SK-N-MC (cell line): ENCODE data around the gene CYP3A4.
"Not testable (repeated sequence)": the region's sequence is repeated elsewhere in the genome, so short reads cannot be mapped to it uniquely, and the experiment has no call there.

Source experiments
- DNase-seq: peaks from one replicate; pipeline ENCODE4 v3.0.0-alpha.2; 2011; ENCODE audit warnings: low read depth, low spot score
- H3K27ac ChIP-seq: fragments of 200-600 bp; sonication (generic); 2 replicates; pipeline ENCODE4 v1.5.1; 2016; ENCODE audit warnings: mixed run types
- H3K36me3 ChIP-seq: fragments of 200-600 bp; sonication (generic); 2 replicates; pipeline ENCODE4 v1.6.1; 2017; ENCODE audit warnings: antibody characterized with exemption, low read length, mixed read lengths; ENCODE audit not compliant: insufficient read depth
- H3K4me3 ChIP-seq: fragments of 200-600 bp; sonication (generic); 2 replicates; pipeline ENCODE4 v1.5.1; 2016
- H3K9ac ChIP-seq: fragments of 200-600 bp; sonication (generic); 2 replicates; pipeline ENCODE4 v1.8.0; 2017; ENCODE audit warnings: mixed run types, mixed read lengths; ENCODE audit not compliant: insufficient read length
- H3K9me3 ChIP-seq: fragments of 200-600 bp; sonication (generic); 2 replicates; pipeline ENCODE4 v1.6.1; 2017; ENCODE audit warnings: low read depth, mild to moderate bottlenecking, antibody characterized with exemption, low read length, moderate library complexity, mixed read lengths
- EZH2 ChIP-seq: fragments of 200-600 bp; sonication (generic); IDR thresholded peaks from one replicate; pipeline ENCODE4 v1.6.1; 2017; ENCODE audit warnings: antibody characterized with exemption
- FOXP2 ChIP-seq: optimal IDR thresholded peaks from 2 replicates; pipeline ENCODE3; 2011; ENCODE audit warnings: mild to moderate bottlenecking, moderate library complexity; ENCODE audit not compliant: insufficient read depth; ENCODE audit errors: extremely low read length, control extremely low read depth
- POLR2AphosphoS5 ChIP-seq: IDR thresholded peaks from 2 replicates; pipeline ENCODE4 v1.6.1; 2012; ENCODE audit warnings: mild to moderate bottlenecking, low read depth, low read length, borderline replicate concordance

CYP3A4 gene

DNA sequence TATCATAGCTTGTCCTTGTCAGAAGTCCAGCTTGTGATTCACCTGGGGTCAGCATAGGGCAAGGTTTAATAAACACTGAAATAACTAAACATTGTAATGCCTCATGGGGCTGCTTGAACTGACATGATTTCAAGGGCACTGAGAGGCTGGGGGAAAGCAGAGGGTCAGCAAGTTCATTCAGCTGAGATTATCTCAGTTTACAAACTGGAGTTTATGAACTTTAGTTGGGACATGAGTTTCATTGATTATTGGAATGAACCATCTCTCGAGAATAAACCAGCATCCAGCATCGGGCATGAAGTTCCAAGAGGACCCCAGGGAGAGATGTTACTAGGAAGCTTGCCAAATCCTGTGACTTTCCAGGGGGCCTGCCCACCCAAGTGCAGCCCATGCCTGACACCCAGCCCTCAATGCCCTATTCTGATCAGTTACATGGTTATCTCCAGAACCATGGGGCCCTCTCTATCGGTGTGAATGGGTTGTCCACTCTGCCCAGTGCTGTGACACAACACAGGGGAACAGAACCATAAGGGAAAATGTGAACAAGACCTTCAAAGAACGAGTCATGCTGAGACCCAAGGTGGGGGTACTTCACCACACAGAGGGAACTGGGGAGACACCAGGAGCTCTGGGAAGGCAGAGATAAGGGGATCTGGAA is 41.1 kb downstream of the CYP3A4 start:
- no peak overlapping the region for H3K4me3 ChIP-seq
- H3K9ac ChIP-seq, result no peak overlapping the region
- no peaks in the 10 kb centered on the region for H3K9me3 ChIP-seq
- DNase-seq, result no peak
- H3K27ac ChIP-seq, result no peak overlapping the region
- no peak for TF ChIP-seq EZH2
- no peak for TF ChIP-seq FOXP2
- no peak for TF ChIP-seq POLR2AphosphoS5
- H3K36me3 ChIP-seq, result no peaks in the 10 kb centered on the region

- no peak for TF ChIP-seq EZH2
- no peak for TF ChIP-seq FOXP2
- no peak for TF ChIP-seq POLR2AphosphoS5
Observed at GRCh38 chr7:99741441-99741795, 42.6 kb downstream of the CYP3A4 start.

GRCh38 chr7:99740573-99741440 is 43.2 kb downstream of the CYP3A4 start:
- Histone ChIP-seq H3K4me3 (no peak overlapping the region), H3K27ac (no peak overlapping the region), H3K36me3 (no peaks in the 10 kb centered on the region), H3K9me3 (no peaks in the 10 kb centered on the region), H3K9ac (no peak overlapping the region)
- no peak for TF ChIP-seq EZH2
- TF ChIP-seq FOXP2, result no peak
- no peak for TF ChIP-seq POLR2AphosphoS5
- no peak for DNase-seq

More at GRCh38 chr7:99741441-99741795, 42.6 kb downstream of the CYP3A4 start:
- no peak for DNase-seq
- no peak overlapping the region for H3K4me3 ChIP-seq
- H3K36me3 ChIP-seq, result no peaks in the 10 kb centered on the region
- no peaks in the 10 kb centered on the region for H3K9me3 ChIP-seq
- no peak overlapping the region for H3K27ac ChIP-seq
- H3K9ac ChIP-seq, result no peak overlapping the region

DNA sequence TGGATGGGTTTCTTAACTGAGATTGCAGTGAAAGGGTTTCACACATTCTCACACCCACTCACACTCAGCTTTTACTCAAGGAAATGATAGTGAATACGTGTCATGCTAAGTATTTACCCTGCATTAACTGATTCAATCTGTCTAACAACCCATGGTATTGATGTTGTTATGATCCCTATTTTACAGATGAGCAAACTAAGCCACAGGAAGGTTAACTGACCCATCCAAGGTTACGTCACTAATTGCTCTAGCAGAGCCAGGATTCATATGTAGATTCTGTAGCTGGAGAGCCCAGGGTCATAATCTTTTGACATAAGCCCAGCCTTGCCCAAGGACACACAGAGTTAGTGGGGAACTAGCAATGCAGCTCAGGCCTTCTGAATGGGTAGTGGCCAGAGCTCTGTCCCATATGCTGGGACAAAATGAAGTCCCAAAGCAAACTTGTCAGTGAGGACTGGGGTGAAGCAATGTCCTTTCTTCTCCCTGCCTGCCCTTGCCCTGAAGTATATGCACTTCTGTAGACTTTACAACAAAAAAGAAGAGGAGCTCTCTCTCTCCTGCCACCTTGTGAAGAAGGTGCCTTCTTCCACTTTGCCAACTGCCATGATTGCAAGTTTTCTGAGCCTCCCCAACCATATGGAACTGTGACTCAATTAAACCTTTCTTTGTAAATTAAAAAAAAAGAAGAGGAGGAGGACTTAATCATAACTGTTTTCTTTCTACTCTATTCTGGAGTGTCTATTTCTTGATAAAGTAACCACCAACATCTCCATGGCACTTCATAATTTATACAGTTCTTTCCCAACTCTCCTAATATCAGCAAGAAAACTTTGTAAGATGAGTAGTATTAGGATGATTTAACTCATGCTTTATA is 44.0 kb downstream of the CYP3A4 start:
- TF ChIP-seq FOXP2, result no peak
- TF ChIP-seq EZH2, result no peak
- no peak for TF ChIP-seq POLR2AphosphoS5
- H3K9me3 ChIP-seq, result no peaks in the 10 kb centered on the region
- no peak for DNase-seq

GRCh38 chr7:99737726-99738125 is 46.3 kb downstream of the CYP3A4 start:
- no peak overlapping the region for H3K9ac ChIP-seq
- no peak for TF ChIP-seq EZH2
- no peak for TF ChIP-seq FOXP2
- TF ChIP-seq POLR2AphosphoS5, result no peak
- DNase-seq, result no peak

More for the DNA sequence above, 44.0 kb downstream of the CYP3A4 start:
- H3K27ac ChIP-seq, result no peak overlapping the region
- no peak overlapping the region for H3K4me3 ChIP-seq
- no peak overlapping the region for H3K9ac ChIP-seq
- no peaks in the 10 kb centered on the region for H3K36me3 ChIP-seq

GRCh38 chr7:99736667-99737066 is 47.3 kb downstream of the CYP3A4 start:
- H3K4me3 ChIP-seq, DNase-seq, H3K27ac ChIP-seq, H3K9me3 ChIP-seq, H3K36me3 ChIP-seq, H3K9ac ChIP-seq: not testable (repeated sequence)

More at GRCh38 chr7:99737726-99738125, 46.3 kb downstream of the CYP3A4 start:
- Histone ChIP-seq H3K27ac (no peak overlapping the region), H3K36me3 (no peaks in the 10 kb centered on the region), H3K4me3 (no peak overlapping the region), H3K9me3 (no peaks in the 10 kb centered on the region)

DNA sequence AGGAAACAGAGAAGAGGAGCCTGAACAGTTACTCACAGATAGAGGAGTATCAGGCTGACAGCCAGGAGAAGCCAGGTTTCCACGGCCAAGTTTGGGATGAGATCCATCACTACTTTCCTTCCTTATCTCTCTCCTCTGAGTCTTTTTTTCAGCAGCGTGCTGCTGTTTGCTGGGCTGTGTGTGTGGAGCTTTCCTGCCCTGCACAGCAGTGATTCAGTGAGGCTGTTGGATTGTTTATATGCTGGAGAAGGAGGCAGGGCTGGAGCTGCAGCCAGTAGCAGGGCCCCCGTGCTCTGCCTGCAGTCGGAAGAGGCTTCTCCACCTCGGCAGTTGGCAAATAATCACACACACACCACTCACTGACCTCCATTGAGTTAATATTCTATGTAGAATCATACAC is 49.0 kb downstream of the CYP3A4 start, which contains the start of gene CYP3A7:
CYP3A7 (minus strand) TSS at position 210 of the 400 bp plus-strand sequence; CDS start at position 107, 103 bp downstream.
- no peak for TF ChIP-seq FOXP2
- no peak for TF ChIP-seq EZH2
- no peak for TF ChIP-seq POLR2AphosphoS5
- Histone ChIP-seq H3K9me3 (no peaks in the 10 kb centered on the region), H3K36me3 (no peaks in the 10 kb centered on the region), H3K27ac (no peak within 1 kb of the TSS), H3K4me3 (no peak within 1 kb of the TSS), H3K9ac (no peak within 1 kb of the TSS)
- no peak for DNase-seq

GRCh38 chr7:99733448-99733847 is 50.5 kb downstream of the CYP3A4 start:
- no peak for TF ChIP-seq FOXP2
- no peaks in the 10 kb centered on the region for H3K36me3 ChIP-seq
- H3K27ac ChIP-seq, result no peak overlapping the region
- no peak overlapping the region for H3K9ac ChIP-seq
- DNase-seq, result no peak
- no peak overlapping the region for H3K4me3 ChIP-seq
- H3K9me3 ChIP-seq, result no peaks in the 10 kb centered on the region
